HEK293 (cell line): ENCODE data around the gene GAS5.
A peak's percentile ranks its signal among the peaks of the same experiment; 100 is the strongest.

Experiments
- CTCF ChIA-PET: fragments of 350-600 bp; formaldehyde crosslinking; extraction: SDS; loops from one replicate; lab custom pipeline; 2021; ENCODE audit warnings: antibody characterized with exemption; lab: Yijun Ruan, JAX
- POLR2A ChIA-PET: fragments of 300-600 bp; formaldehyde crosslinking; extraction: SDS; loops from one replicate; lab custom pipeline; 2020; ENCODE audit warnings: antibody characterized with exemption, inconsistent platforms; lab: Yijun Ruan, JAX
- H3K27ac ChIP-seq: fragments of 200-500 bp; sonication (Bioruptor generic); 2 replicates; pipeline ENCODE4 v1.5.1; 2014; ENCODE audit warnings: low read depth, low read length, control low read depth, inconsistent platforms; ENCODE audit errors: extremely low read depth
- H3K36me3 ChIP-seq, 2 experiments: fragments of 200-500 bp in 1 of 2; sonication (Bioruptor generic) in 1 of 2; 1 replicate in 1 of 2; 2 replicates in 1 of 2; pipeline ENCODE4 v1.5.1; 2014 to 2017; ENCODE audit warnings: inconsistent platforms in 2 of 2, low read length in 2 of 2; ENCODE audit not compliant: control insufficient read depth in 2 of 2, insufficient read depth in 1 of 2
- H3K4me1 ChIP-seq: fragments of 200-500 bp; sonication (Bioruptor generic); 2 replicates; pipeline ENCODE4 v1.5.1; 2014; ENCODE audit warnings: mild to moderate bottlenecking, low read length, inconsistent platforms; ENCODE audit not compliant: control insufficient read depth, insufficient read depth
- H3K4me3 ChIP-seq: 2 replicates; pipeline ENCODE4 v1.5.1; 2011; ENCODE audit warnings: low read depth, mild to moderate bottlenecking, control low read depth, low read length, moderate library complexity
- H3K9me3 ChIP-seq: fragments of 200-500 bp; sonication (Bioruptor generic); 2 replicates; pipeline ENCODE4 v1.5.1; 2014; ENCODE audit warnings: low read depth, low read length, inconsistent platforms; ENCODE audit not compliant: control insufficient read depth, insufficient read depth
- KLF17 ChIP-seq: fragments of 450-650 bp; formaldehyde crosslinking; IDR thresholded peaks from 2 replicates; pipeline ENCODE4 v1.5.1; 2016; ENCODE audit warnings: missing biosample characterization, missing genetic modification characterization
- KLF8 ChIP-seq: fragments of 450-650 bp; formaldehyde crosslinking; IDR thresholded peaks from 2 replicates; pipeline ENCODE4 v1.5.1; 2016; ENCODE audit warnings: missing biosample characterization, missing genetic modification characterization
- KLF9 ChIP-seq: fragments of 450-650 bp; formaldehyde crosslinking; IDR thresholded peaks from 2 replicates; pipeline ENCODE4 v1.5.1; 2016; ENCODE audit warnings: missing biosample characterization, missing genetic modification characterization, low read depth
- PRDM2 ChIP-seq: fragments of 450-650 bp; formaldehyde crosslinking; IDR thresholded peaks from 2 replicates; pipeline ENCODE4 v1.5.1; 2016; ENCODE audit warnings: missing biosample characterization, missing genetic modification characterization, borderline replicate concordance
- ZFP37 ChIP-seq: fragments of 450-650 bp; formaldehyde crosslinking; IDR thresholded peaks from 2 replicates; pipeline ENCODE4 v1.5.1; 2016; ENCODE audit warnings: missing biosample characterization, missing genetic modification characterization
- ZFP41 ChIP-seq: fragments of 450-650 bp; formaldehyde crosslinking; IDR thresholded peaks from 2 replicates; pipeline ENCODE4 v1.5.1; 2016; ENCODE audit warnings: missing biosample characterization, missing genetic modification characterization, borderline replicate concordance
- ZNF121 ChIP-seq: fragments of 450-650 bp; formaldehyde crosslinking; IDR thresholded peaks from 2 replicates; pipeline ENCODE4 v1.5.1; 2016; ENCODE audit warnings: missing biosample characterization, missing genetic modification characterization
- ZNF26 ChIP-seq: fragments of 450-650 bp; formaldehyde crosslinking; IDR thresholded peaks from 2 replicates; pipeline ENCODE4 v1.5.1; 2016; ENCODE audit warnings: missing biosample characterization, missing genetic modification characterization
- ZNF274 ChIP-seq, 2 experiments: fragments of 200-500 bp in 1 of 2; fragments of 450-650 bp in 1 of 2; sonication (Bioruptor generic) in 1 of 2; formaldehyde crosslinking in 1 of 2; IDR thresholded peaks; 2 replicates each; pipeline versions ENCODE4 v1.5.1 to v1.6.1; 2014 to 2016; ENCODE audit warnings: borderline replicate concordance in 1 of 2, inconsistent platforms in 1 of 2, low read length in 1 of 2, missing biosample characterization in 1 of 2, missing genetic modification characterization in 1 of 2
- ZNF324 ChIP-seq: fragments of 450-650 bp; formaldehyde crosslinking; IDR thresholded peaks from 2 replicates; pipeline ENCODE4 v1.5.1; 2016; ENCODE audit warnings: missing biosample characterization, missing genetic modification characterization
- ZNF350 ChIP-seq: fragments of 450-650 bp; formaldehyde crosslinking; IDR thresholded peaks from 2 replicates; pipeline ENCODE4 v1.5.0; 2017; ENCODE audit warnings: missing biosample characterization, mild to moderate bottlenecking, missing genetic modification characterization
- ZNF664 ChIP-seq: fragments of 450-650 bp; formaldehyde crosslinking; IDR thresholded peaks from 2 replicates; pipeline ENCODE4 v1.5.1; 2016; ENCODE audit warnings: missing biosample characterization, missing genetic modification characterization
- ZNF830 ChIP-seq: fragments of 450-650 bp; IDR thresholded peaks from 2 replicates; pipeline ENCODE4 v1.5.0; 2018; ENCODE audit warnings: missing biosample characterization, missing genetic modification characterization, low read depth, mild to moderate bottlenecking, moderate library complexity

The GAS5 gene

GRCh38 chr1:173868266-173869020 lies 654 bp upstream of the GAS5 start, which contains the start of gene ZBTB37 (continued):
- TF ChIP-seq ZNF26 (tag by site-specific recombination) (no peak), ZNF664 (tag by site-specific recombination) (no peak), KLF8 (tag by site-specific recombination) (peak; percentile 95), ZFP41 (tag by site-specific recombination) (no peak), KLF17 (peak; percentile 90), KLF9 (tag by site-specific recombination) (peak; percentile 99), ZNF350 (no peak)

- peak overlapping the region; percentile 90 for H3K4me3 ChIP-seq
- no peaks in the 10 kb centered on the region for H3K9me3 ChIP-seq
- ChIA-PET CTCF (no interaction called here), POLR2A (interaction anchor here (1.2 to 2.2 kb wide), 8 partner anchors 9 to 360 kb away, joined by 3 to 28 read pairs (median 6); partner anchors contain the start of genes CENPL, DARS2 and KLHL20)
- TF ChIP-seq PRDM2 (peak; percentile 65; the same call in 1 of the 2 replicates), ZNF121 (tag by site-specific recombination) (0 out of 2 replicates have a peak, but pooled peaks have one; percentile 15), ZNF324 (tag by site-specific recombination) (no peak), ZNF830 (tag by site-specific recombination) (no peak), ZFP37 (peak; percentile 88; the same call in 1 of the 2 replicates), ZNF274 (IDR thresholded peaks at IDR 0.05; ENCODE audit: low read length) (no peak), ZNF274 (tag by site-specific recombination; IDR thresholded peaks at IDR 0.05; ENCODE audit: borderline replicate concordance) (no peak)
- peak overlapping the region; percentile 86 for H3K27ac ChIP-seq
- no peaks in the 10 kb centered on the region; the same call in 1 of the 2 replicates for H3K4me1 ChIP-seq
- peaks cover 18 to 70% of the 10 kb centered on the region in 2 experiments for H3K36me3 ChIP-seq
These were observed 542 bp downstream of the GAS5 start for GRCh38 chr1:173867141-173867752.
